Stimulated activated naive B cell treated with anti-CD40 and anti-IgM and Interleukin-4, amounts not matched to agents 10 μg/mL and 1 μg/mL and 100 μg/mL, for 72 hours (primary cell): Measurements from ENCODE around the gene ARHGAP9.
"Not testable (repeated sequence)": the region's sequence is repeated elsewhere in the genome, so short reads cannot be mapped to it uniquely, and the experiment has no call there.

Experiments
- ATAC-seq, 2 donors: fragments of 150-1000 bp; cut with Tn5 transposase; replicated peaks; 2 replicates each; pipeline ENCODE4 v1.10.0; 2021; ENCODE audit warnings: moderate library complexity in 1 of 2
- DNase-seq: peaks from one replicate; pipeline ENCODE4 v3.0.0; 2021
- H3K27ac Mint-ChIP-seq: one replicate; pipeline ENCODE4 v1.8.0; 2022; ENCODE audit warnings: mild to moderate bottlenecking, mixed read lengths
- H3K27me3 Mint-ChIP-seq, 2 donors: one replicate each; pipeline ENCODE4 v1.8.0; 2022; ENCODE audit warnings: mixed read lengths in 2 of 2
- H3K36me3 Mint-ChIP-seq, 2 donors: one replicate each; pipeline ENCODE4 v1.8.0; 2022; ENCODE audit warnings: mixed read lengths in 2 of 2, mild to moderate bottlenecking in 1 of 2
- H3K4me1 Mint-ChIP-seq, 2 donors: one replicate each; pipeline ENCODE4 v1.8.0; 2022; ENCODE audit warnings: mixed read lengths in 2 of 2, mild to moderate bottlenecking in 1 of 2
- H3K4me3 Mint-ChIP-seq, 2 donors: one replicate each; pipeline ENCODE4 v1.8.0; 2022; ENCODE audit warnings: mild to moderate bottlenecking in 2 of 2, mixed read lengths in 2 of 2, moderate library complexity in 1 of 2
- H3K9me3 Mint-ChIP-seq, 2 donors: one replicate each; pipeline ENCODE4 v1.8.0; 2022; ENCODE audit warnings: mixed read lengths in 2 of 2, mild to moderate bottlenecking in 1 of 2

The ARHGAP9 gene

GRCh38 chr12:57444744-57445143, 34.9 kb downstream of the ARHGAP9 start:
- ATAC-seq (peak; percentile 12 to 19), DNase-seq (no peak)
- peak overlapping the region; percentile 3 for H3K27ac Mint-ChIP-seq
- H3K9me3 Mint-ChIP-seq = peaks cover 1 to 4% of the 10 kb centered on the region in 2 donors
- peaks cover 13 to 14% of the 10 kb centered on the region in 2 donors for H3K4me1 Mint-ChIP-seq
- H3K36me3 Mint-ChIP-seq = peaks cover 1 to 16% of the 10 kb centered on the region in 2 donors
- H3K4me3 Mint-ChIP-seq = no peak overlapping the region
- peaks cover 0 to 6% of the 10 kb centered on the region in 2 donors for H3K27me3 Mint-ChIP-seq

GRCh38 chr12:57444337-57444736, 35.3 kb downstream of the ARHGAP9 start:
- peaks cover 12 to 14% of the 10 kb centered on the region in 2 donors for H3K4me1 Mint-ChIP-seq
- not testable (repeated sequence) for H3K27ac Mint-ChIP-seq
- H3K36me3 Mint-ChIP-seq = peaks cover 1 to 16% of the 10 kb centered on the region in 2 donors

GRCh38 chr12:57441846-57442427, 37.7 kb downstream of the ARHGAP9 start:
- peaks cover 0 to 6% of the 10 kb centered on the region in 2 donors for H3K27me3 Mint-ChIP-seq
- no peak overlapping the region for H3K27ac Mint-ChIP-seq
- peaks cover 0 to 9% of the 10 kb centered on the region in 2 donors for H3K36me3 Mint-ChIP-seq
- peaks cover 12 to 13% of the 10 kb centered on the region in 2 donors for H3K4me1 Mint-ChIP-seq
- ATAC-seq (no peak), DNase-seq (no peak)
- H3K4me3 Mint-ChIP-seq = no peak overlapping the region
- peaks cover 1 to 4% of the 10 kb centered on the region in 2 donors for H3K9me3 Mint-ChIP-seq

More at GRCh38 chr12:57444337-57444736, 35.3 kb downstream of the ARHGAP9 start:
- ATAC-seq, H3K4me3 Mint-ChIP-seq, H3K27me3 Mint-ChIP-seq, H3K9me3 Mint-ChIP-seq, DNase-seq: not testable (repeated sequence)

- not testable (repeated sequence) for DNase-seq, H3K4me1 Mint-ChIP-seq, H3K4me3 Mint-ChIP-seq, H3K36me3 Mint-ChIP-seq, H3K27me3 Mint-ChIP-seq, H3K27ac Mint-ChIP-seq, H3K9me3 Mint-ChIP-seq, ATAC-seq
Measured at GRCh38 chr12:57441393-57441792, 38.3 kb downstream of the ARHGAP9 start.

DNA sequence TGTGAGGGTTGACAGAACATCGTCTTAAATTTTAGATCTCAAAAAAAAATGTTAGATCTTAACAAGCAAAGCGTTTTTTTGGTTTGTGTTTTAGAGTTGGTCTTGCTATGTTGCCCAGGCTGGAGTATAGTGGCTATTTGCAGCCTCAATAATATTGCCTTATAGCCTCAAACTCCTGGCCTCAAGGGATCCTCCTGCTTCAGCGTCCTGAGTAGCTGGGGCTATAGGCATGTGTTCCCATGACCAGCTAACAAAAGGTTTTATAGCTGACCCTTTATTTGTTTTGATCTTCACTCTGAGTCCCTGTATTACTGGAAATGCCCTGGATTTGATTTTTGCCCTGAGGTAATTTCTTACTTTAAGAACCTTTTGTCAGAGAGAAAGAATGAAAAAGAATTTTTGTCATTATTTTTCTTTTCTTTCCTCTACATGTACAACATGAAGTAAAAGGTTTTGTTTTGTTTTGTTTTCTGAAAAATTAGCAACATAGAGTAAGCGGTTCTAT, 39.9 kb downstream of the ARHGAP9 start:
- DNase-seq (no peak), ATAC-seq (no peak)
- Mint-ChIP-seq H3K27me3 (peaks cover 0 to 6% of the 10 kb centered on the region in 2 donors), H3K4me3 (no peak overlapping the region), H3K9me3 (peaks cover 0 to 1% of the 10 kb centered on the region in 2 donors), H3K4me1 (peaks cover 3 to 7% of the 10 kb centered on the region in 2 donors), H3K36me3 (peaks cover 0 to 5% of the 10 kb centered on the region in 2 donors), H3K27ac (no peak overlapping the region)

DNA sequence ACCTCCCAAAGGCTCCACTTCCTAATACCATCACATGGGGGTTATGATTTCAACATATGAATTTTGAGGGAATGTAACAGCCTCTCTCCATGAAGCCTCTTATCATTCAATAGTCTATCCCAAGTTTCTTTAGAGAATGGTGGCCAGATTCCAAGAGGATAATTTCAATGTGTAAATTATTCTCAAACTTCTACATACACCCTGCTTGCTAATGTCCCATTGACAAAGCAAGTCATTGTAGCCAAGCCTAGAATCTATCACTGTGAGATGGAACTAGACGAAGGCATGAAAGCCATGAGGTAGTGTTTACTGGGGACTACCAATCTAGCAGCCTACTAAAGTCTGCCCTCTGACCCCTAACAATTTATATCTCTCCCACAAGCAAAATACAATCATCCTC, 41.3 kb downstream of the ARHGAP9 start:
- Mint-ChIP-seq H3K27me3 (peaks cover 0 to 6% of the 10 kb centered on the region in 2 donors), H3K27ac (no peak overlapping the region), H3K9me3 (peaks cover 0 to 1% of the 10 kb centered on the region in 2 donors), H3K4me3 (no peak overlapping the region), H3K36me3 (peaks cover 0 to 5% of the 10 kb centered on the region in 2 donors), H3K4me1 (peaks cover 5 to 6% of the 10 kb centered on the region in 2 donors)
- DNase-seq = no peak
- ATAC-seq = no peak

- Mint-ChIP-seq H3K4me3 (peak overlapping the region in 1 of 2 donors; percentile 3), H3K27ac (no peak overlapping the region), H3K27me3 (no peaks in the 10 kb centered on the region), H3K36me3 (no peaks in the 10 kb centered on the region), H3K4me1 (peaks cover 11 to 14% of the 10 kb centered on the region in 2 donors), H3K9me3 (no peaks in the 10 kb centered on the region)
- no peak for DNase-seq
- no peak for ATAC-seq
Measured at GRCh38 chr12:57435293-57435692, 44.4 kb downstream of the ARHGAP9 start.

GRCh38 chr12:57434517-57435223, 45.0 kb downstream of the ARHGAP9 start, which contains the start of gene INHBC:
Gene INHBC (plus strand): TSS chr12:57434784. CDS start chr12:57434887, 103 bp downstream.
- ATAC-seq (no peak), DNase-seq (no peak)
- H3K4me1 Mint-ChIP-seq = peaks cover 11 to 14% of the 10 kb centered on the region in 2 donors
- H3K27ac Mint-ChIP-seq = peak within 1 kb of the TSS; percentile 47
- peak within 1 kb of the TSS in 1 of 2 donors; percentile 3 for H3K4me3 Mint-ChIP-seq
- peaks cover 0 to 5% of the 10 kb centered on the region in 2 donors for H3K36me3 Mint-ChIP-seq
- no peaks in the 10 kb centered on the region for H3K9me3 Mint-ChIP-seq
- H3K27me3 Mint-ChIP-seq = no peaks in the 10 kb centered on the region

DNA sequence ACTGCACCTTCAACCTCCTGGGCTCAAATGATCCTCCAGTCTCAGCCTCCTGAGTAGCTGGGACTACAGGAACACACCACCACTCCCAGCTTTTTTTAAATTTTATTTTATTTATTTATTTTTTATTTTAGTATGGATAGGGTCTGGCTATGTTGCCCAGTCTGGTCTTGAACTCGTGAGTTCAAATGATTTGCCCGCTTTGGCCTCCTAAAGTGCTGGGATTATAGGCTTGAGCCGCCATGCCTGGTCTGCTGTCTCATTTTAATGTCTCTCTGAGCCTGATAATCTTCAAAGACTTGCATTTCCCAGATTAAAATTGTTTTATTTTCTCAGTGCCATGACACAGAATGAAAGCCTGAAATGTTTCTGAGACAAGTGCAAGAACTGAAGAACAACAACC, 46.3 kb downstream of the ARHGAP9 start:
- H3K9me3 Mint-ChIP-seq = no peaks in the 10 kb centered on the region
- peaks cover 15 to 21% of the 10 kb centered on the region in 2 donors for H3K4me1 Mint-ChIP-seq
- peaks cover 0 to 10% of the 10 kb centered on the region in 2 donors for H3K36me3 Mint-ChIP-seq
- ATAC-seq (no peak), DNase-seq (no peak)
- no peaks in the 10 kb centered on the region for H3K27me3 Mint-ChIP-seq
- no peak overlapping the region for H3K27ac Mint-ChIP-seq
- no peak overlapping the region for H3K4me3 Mint-ChIP-seq

DNA sequence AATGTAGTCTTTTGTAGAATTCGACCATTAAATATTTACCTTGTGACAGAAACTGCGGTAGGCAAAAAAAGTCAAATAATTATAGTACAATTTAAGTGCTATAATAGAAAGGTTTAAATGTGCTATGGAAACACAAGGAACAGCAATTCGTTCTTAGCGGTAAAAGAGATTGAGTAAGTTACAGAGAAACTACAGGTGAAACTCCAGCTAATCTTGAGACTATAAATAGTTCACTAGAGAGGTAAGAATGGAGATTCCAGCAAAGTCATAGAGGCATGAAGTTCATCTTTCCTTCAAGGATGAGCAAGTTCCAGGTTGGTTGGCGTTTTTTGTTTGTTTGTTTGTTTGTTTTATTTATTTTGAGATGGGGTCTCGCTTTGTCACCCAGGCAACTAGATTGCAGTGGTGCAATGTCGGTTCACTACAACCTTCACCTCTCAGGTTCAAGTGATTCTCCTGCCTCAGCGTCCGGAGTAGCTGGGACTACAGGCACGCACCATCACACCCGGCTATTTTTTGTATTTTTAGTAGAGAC, 47.9 kb downstream of the ARHGAP9 start:
- peaks cover 0 to 15% of the 10 kb centered on the region in 2 donors for H3K36me3 Mint-ChIP-seq
- no peak for DNase-seq
- H3K4me1 Mint-ChIP-seq = peaks cover 21 to 33% of the 10 kb centered on the region in 2 donors
- peak overlapping the region; percentile 86 to 97 for H3K4me3 Mint-ChIP-seq
- H3K27me3 Mint-ChIP-seq = no peaks in the 10 kb centered on the region
- H3K9me3 Mint-ChIP-seq = no peaks in the 10 kb centered on the region
- peak overlapping the region; percentile 99 for H3K27ac Mint-ChIP-seq
- ATAC-seq = no peak

- ATAC-seq = peak; percentile 94
- peak within 1 kb of the TSS; percentile 97 for H3K4me3 Mint-ChIP-seq
- H3K27me3 Mint-ChIP-seq = no peaks in the 10 kb centered on the region
- H3K4me1 Mint-ChIP-seq = peaks cover 25 to 38% of the 10 kb centered on the region in 2 donors
- H3K36me3 Mint-ChIP-seq = peaks cover 0 to 19% of the 10 kb centered on the region in 2 donors
- DNase-seq = peak; percentile 92
- H3K9me3 Mint-ChIP-seq = no peaks in the 10 kb centered on the region
- peak within 1 kb of the TSS; percentile 99 for H3K27ac Mint-ChIP-seq
Measured at GRCh38 chr12:57430931-57431566, 48.6 kb downstream of the ARHGAP9 start, which contains the start of gene R3HDM2. Gene R3HDM2 (minus strand): TSS chr12:57431043. CDS start chr12:57310428, 120,615 bp downstream.

DNA sequence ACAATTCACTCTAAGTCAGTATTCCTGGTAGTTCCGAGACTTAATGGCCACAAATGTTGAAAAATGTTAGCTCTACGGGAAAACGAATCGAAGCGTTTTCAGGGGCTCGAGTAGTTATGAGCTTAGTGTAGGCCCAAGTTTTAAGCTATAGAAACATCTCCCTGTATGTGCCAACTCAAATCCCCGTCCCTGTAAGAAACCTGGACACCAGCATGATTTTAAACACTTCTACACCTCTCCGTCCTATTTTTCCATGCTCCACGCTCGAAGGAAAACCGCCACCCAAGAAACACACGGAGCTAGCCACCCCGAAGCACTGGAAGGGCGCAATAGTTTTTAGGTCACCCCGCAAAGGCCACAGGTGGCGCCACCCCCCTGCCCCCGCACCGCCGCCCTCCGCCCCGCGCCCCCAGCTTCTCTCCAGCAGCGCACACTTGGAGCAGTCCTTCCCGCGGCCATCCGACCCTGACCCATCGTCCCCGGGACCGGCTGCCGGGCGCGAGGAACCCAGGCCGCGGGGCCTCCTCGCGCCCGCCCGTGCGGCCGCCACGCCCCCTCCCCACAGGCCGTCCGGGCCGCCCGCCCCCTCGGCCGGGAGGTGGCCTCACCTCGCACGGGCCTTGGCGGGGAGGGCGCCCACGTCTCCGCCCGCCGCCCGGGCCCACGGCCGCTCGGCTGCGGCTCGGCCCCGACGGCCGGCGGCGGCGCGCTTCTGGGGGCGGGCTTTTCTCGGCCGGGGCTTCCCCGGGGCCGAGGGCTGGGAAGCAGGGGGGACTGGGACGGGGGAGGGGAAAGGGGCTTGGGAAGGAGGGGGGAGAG, 49.3 kb downstream of the ARHGAP9 start:
- H3K4me1 Mint-ChIP-seq = peaks cover 26 to 39% of the 10 kb centered on the region in 2 donors
- ATAC-seq (peak; percentile 79 to 82), DNase-seq (peak; percentile 64)
- H3K27ac Mint-ChIP-seq = peak overlapping the region; percentile 99
- peak overlapping the region; percentile 97 for H3K4me3 Mint-ChIP-seq
- H3K36me3 Mint-ChIP-seq = peaks cover 2 to 24% of the 10 kb centered on the region in 2 donors
- no peaks in the 10 kb centered on the region for H3K9me3 Mint-ChIP-seq
- no peaks in the 10 kb centered on the region for H3K27me3 Mint-ChIP-seq

DNA sequence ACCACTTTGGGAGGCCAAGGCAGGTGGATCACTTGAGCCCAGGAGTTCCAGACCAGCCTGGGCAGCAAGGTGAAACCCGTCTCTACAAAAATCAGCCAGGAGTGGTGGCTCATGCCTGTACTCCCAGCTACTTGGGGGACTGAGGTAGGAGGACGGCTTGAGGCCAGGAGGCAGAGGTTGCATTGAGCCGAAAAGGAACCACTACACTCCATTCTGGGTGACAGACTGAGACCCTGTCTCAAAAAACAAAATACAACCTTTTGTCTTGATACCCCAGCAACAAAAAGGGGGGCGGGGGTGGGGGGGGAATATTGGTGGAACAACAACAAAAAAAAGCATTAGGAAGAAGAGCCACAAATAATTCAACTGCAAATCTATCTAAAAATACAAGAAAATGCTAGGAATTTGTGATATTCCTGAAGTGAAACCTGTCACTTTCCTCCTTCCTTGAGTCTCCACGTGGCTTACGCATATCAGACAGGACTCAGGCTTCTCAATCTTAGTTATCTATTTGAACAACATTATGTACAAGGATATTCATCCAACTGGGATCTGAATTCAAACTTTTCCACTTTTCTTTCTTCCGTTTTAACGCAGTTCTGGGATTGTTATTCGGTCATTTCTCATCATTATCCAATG, 50.1 kb downstream of the ARHGAP9 start:
- Mint-ChIP-seq H3K9me3 (no peaks in the 10 kb centered on the region), H3K27ac (peak overlapping the region; percentile 97), H3K36me3 (peaks cover 3 to 24% of the 10 kb centered on the region in 2 donors), H3K27me3 (no peaks in the 10 kb centered on the region), H3K4me1 (peaks cover 25 to 38% of the 10 kb centered on the region in 2 donors), H3K4me3 (peak overlapping the region; percentile 89 to 97)
- ATAC-seq = no peak
- no peak for DNase-seq
